Hepatocyte (in vitro differentiated cells): ENCODE data around the gene STAT1. TPM values are rescaled to one million over a fixed set of nuclear protein-coding genes. Genes with fewer than 3 reads are reported as not detected.
A peak's percentile ranks its signal among the peaks of the same experiment; 100 is the strongest.

Source experiments
- DNase-seq: peaks from one replicate; pipeline ENCODE4 v3.0.0-alpha.2; 2016; ENCODE audit warnings: low spot score
- H2AFZ ChIP-seq: fragments of 200-600 bp; sonication (generic); 2 replicates; pipeline ENCODE4 v1.6.0; 2016; ENCODE audit warnings: antibody characterized with exemption, mild to moderate bottlenecking
- H3K27ac ChIP-seq: fragments of 200-600 bp; sonication (generic); 2 replicates; pipeline ENCODE4 v1.5.1; 2016; ENCODE audit warnings: mild to moderate bottlenecking
- H3K27me3 ChIP-seq: fragments of 200-600 bp; sonication (generic); 2 replicates; pipeline ENCODE4 v1.6.1; 2016
- H3K36me3 ChIP-seq: fragments of 200-600 bp; sonication (generic); replicated peaks from 2 replicates; pipeline ENCODE4 v1.5.1; 2016; ENCODE audit warnings: low read depth; ENCODE audit not compliant: insufficient read depth
- H3K4me1 ChIP-seq: fragments of 200-600 bp; sonication (generic); 2 replicates; pipeline ENCODE4 v1.5.1; 2016; ENCODE audit warnings: mild to moderate bottlenecking, moderate library complexity; ENCODE audit not compliant: insufficient read depth
- H3K4me2 ChIP-seq: fragments of 200-600 bp; sonication (generic); 2 replicates; pipeline ENCODE4 v1.6.0; 2016
- H3K4me3 ChIP-seq: fragments of 200-600 bp; sonication (generic); 2 replicates; pipeline ENCODE4 v1.5.1; 2016; ENCODE audit warnings: mild to moderate bottlenecking
- H3K79me2 ChIP-seq: fragments of 200-600 bp; sonication (generic); 2 replicates; pipeline ENCODE4 v1.6.0; 2017; ENCODE audit warnings: mild to moderate bottlenecking
- H3K9me2 ChIP-seq: fragments of 200-600 bp; sonication (generic); replicated peaks from 2 replicates; pipeline ENCODE4 v1.6.0; 2017; ENCODE audit warnings: mild to moderate bottlenecking; ENCODE audit not compliant: insufficient read depth
- H3K9me3 ChIP-seq: fragments of 200-600 bp; sonication (generic); 2 replicates; pipeline ENCODE4 v1.5.1; 2016; ENCODE audit warnings: low read depth, mild to moderate bottlenecking
- H4K20me1 ChIP-seq: fragments of 200-600 bp; sonication (generic); 2 replicates; pipeline ENCODE4 v1.6.0; 2016; ENCODE audit warnings: mild to moderate bottlenecking; ENCODE audit not compliant: insufficient read depth, poor library complexity, severe bottlenecking
- CTCF ChIP-seq: fragments of 200-600 bp; sonication (generic); IDR thresholded peaks from 2 replicates; pipeline ENCODE4 v1.5.1; 2016; ENCODE audit warnings: antibody characterized with exemption, mild to moderate bottlenecking; ENCODE audit not compliant: poor library complexity
- EZH2 ChIP-seq: fragments of 200-600 bp; sonication (generic); IDR thresholded peaks from 2 replicates; pipeline ENCODE4 v1.6.1; 2016; ENCODE audit warnings: antibody characterized with exemption, mild to moderate bottlenecking, borderline replicate concordance
- EZH2phosphoT487 ChIP-seq: fragments of 200-600 bp; sonication (generic); IDR thresholded peaks from one replicate; pipeline ENCODE4 v1.6.1; 2018; ENCODE audit warnings: antibody characterized with exemption, mild to moderate bottlenecking, low read depth, moderate library complexity; ENCODE audit not compliant: unreplicated experiment, severe bottlenecking
- WGBS: methylation state at CpG from one replicate; pipeline ENCODE4 v1.1.6; 2016; ENCODE audit warnings: low lambda C conversion rate; ENCODE audit errors: missing lambda C conversion rate; 5-methylcytosine and 5-hydroxymethylcytosine counted together
- polyA plus RNA-seq: library from polyadenylated mRNA; unstranded; fragments of >200 nt; fragmentation: Nextera tagmentation; extraction: Ambion mirVana; gene quantifications from 2 replicates; pipeline ENCODE4 v1.2.1, GENCODE V29; 2016
- total RNA-seq: library from RNA; depleted of rRNA; stranded (reverse); fragments of >200 nt; gene quantifications from 2 replicates; pipeline ENCODE4 v1.2.3, GENCODE V29; 2014

The STAT1 gene
- total and polyA plus RNA-seq, 2 experiments from 2014 or later, result 53.3 to 124 TPM

GRCh38 chr2:191003405-191004309 is 10.3 kb downstream of the STAT1 start:
- H3K9me3 ChIP-seq, result no peaks in the 10 kb centered on the region
- H3K36me3 ChIP-seq, result no peaks in the 10 kb centered on the region
- no peak overlapping the region for H3K4me3 ChIP-seq
- no peaks in the 10 kb centered on the region for H3K27me3 ChIP-seq
- H2AFZ ChIP-seq, result no peak overlapping the region
- no peak overlapping the region for H3K4me2 ChIP-seq
- 98% methylated on average over 6 of the region's 6 CpGs for WGBS
- H3K9me2 ChIP-seq, result no peaks in the 10 kb centered on the region
- TF ChIP-seq EZH2phosphoT487 (no peak), CTCF (no peak), EZH2 (no peak)
- no peak overlapping the region for H3K27ac ChIP-seq
- H4K20me1 ChIP-seq, result no peaks in the 10 kb centered on the region
- no peaks in the 10 kb centered on the region for H3K4me1 ChIP-seq
- H3K79me2 ChIP-seq, result no peaks in the 10 kb centered on the region
- DNase-seq, result no peak

GRCh38 chr2:191001624-191002023 is 12.3 kb downstream of the STAT1 start:
- Histone ChIP-seq H2AFZ (no peak overlapping the region), H3K4me1 (no peaks in the 10 kb centered on the region), H3K27ac (peak overlapping the region; percentile 52), H3K36me3 (no peaks in the 10 kb centered on the region), H4K20me1 (no peaks in the 10 kb centered on the region), H3K9me2 (no peaks in the 10 kb centered on the region), H3K27me3 (no peaks in the 10 kb centered on the region), H3K4me2 (no peak overlapping the region), H3K9me3 (no peaks in the 10 kb centered on the region), H3K79me2 (no peaks in the 10 kb centered on the region), H3K4me3 (no peak overlapping the region)
- WGBS, result 96% methylated on average over 3 of the region's 3 CpGs
- TF ChIP-seq CTCF, result no peak
- no peak for TF ChIP-seq EZH2phosphoT487
- no peak for TF ChIP-seq EZH2
- no peak for DNase-seq

DNA sequence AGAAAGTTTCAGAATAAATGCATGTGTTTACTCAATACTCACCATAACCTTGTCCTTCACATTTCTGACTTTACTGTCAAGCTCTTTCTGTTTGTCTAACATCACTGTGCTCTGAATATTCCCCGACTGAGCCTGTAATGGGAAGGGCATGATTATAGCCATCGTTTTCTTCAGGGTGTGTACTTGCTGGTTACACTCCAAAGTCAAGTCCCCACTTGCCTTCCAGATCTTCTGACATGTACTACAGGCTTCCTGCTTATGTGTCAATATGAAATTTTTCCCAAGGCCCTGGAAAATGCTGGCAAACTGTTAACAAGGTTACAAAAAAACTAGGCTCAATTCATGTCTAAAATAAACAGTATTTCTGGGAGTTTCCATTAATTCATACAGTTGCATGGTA is 12.9 kb downstream of the STAT1 start:
- no peak for DNase-seq
- H3K9me2 ChIP-seq, result no peaks in the 10 kb centered on the region
- WGBS, result 77% methylated on average over 2 of the region's 2 CpGs
- TF ChIP-seq CTCF, result no peak
- TF ChIP-seq EZH2, result no peak
- H3K4me3 ChIP-seq, result no peak overlapping the region
- no peaks in the 10 kb centered on the region for H3K4me1 ChIP-seq
- H4K20me1 ChIP-seq, result no peaks in the 10 kb centered on the region
- no peaks in the 10 kb centered on the region for H3K9me3 ChIP-seq
- no peak overlapping the region for H2AFZ ChIP-seq
- H3K27ac ChIP-seq, result peak overlapping the region; percentile 52
- H3K79me2 ChIP-seq, result no peaks in the 10 kb centered on the region
- H3K27me3 ChIP-seq, result no peaks in the 10 kb centered on the region
- H3K4me2 ChIP-seq, result no peak overlapping the region
- H3K36me3 ChIP-seq, result no peaks in the 10 kb centered on the region
